ENCODE measurements around the gene PLAC1. TPM values are rescaled to one million over a fixed set of nuclear protein-coding genes. Genes with fewer than 3 reads are reported as not detected.

Gene PLAC1
- total and polyA plus RNA-seq, 7 donors: 0.06 to 1.4 TPM; not detected in 5

GRCh38 chrX:134636851-134637250, 21.4 kb downstream of the PLAC1 start:
- 76 to 86% methylated on average over 5 of the region's 5 CpGs for WGBS, 2 donors
- intact Hi-C loops (cut with DNase I): no loop called here
- H3K27ac ChIP-seq: no peak overlapping the region
- no peak for DNase-seq
- no peaks in the 10 kb centered on the region for H3K36me3 ChIP-seq
- no peak overlapping the region for H3K4me3 ChIP-seq
- H3K27me3 ChIP-seq: no peaks in the 10 kb centered on the region
- H3K4me1 ChIP-seq: no peaks in the 10 kb centered on the region
- no peaks in the 10 kb centered on the region for H3K9me3 ChIP-seq
- TF ChIP-seq POLR2A (IDR thresholded peaks at IDR 0.05) (no peak), CTCF (IDR thresholded peaks at IDR 0.05) (no peak), EP300 (IDR thresholded peaks at IDR 0.05) (no peak), POLR2AphosphoS5 (IDR thresholded peaks at IDR 0.05) (no peak)

DNA sequence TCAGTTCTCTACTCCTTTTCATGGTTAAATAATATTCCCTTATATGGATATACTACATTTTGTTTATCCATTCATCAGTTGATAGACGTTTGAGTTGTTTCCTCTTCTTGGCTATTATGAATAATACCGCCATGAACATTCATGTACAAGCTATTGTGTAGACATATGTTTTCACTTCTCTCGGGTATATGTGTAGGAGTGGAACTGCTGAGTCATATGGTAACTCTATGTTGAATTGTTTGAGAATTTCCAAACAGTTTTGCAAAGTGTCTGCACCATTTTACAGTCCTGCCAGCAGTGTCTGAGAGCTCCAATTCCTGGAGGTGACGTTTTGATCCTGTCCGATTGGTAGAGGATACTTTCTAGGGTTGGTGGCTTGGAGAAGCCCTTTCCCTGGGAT, 23.6 kb downstream of the PLAC1 start:
- H3K27ac ChIP-seq: no peak overlapping the region
- no peak for DNase-seq
- WGBS, 2 donors: 59 to 61% methylated on average over 5 of the region's 5 CpGs
- no peak overlapping the region for H3K4me3 ChIP-seq
- H3K4me1 ChIP-seq: no peaks in the 10 kb centered on the region
- no peaks in the 10 kb centered on the region for H3K9me3 ChIP-seq
- intact Hi-C loops (cut with DNase I): no loop called here
- TF ChIP-seq CTCF (IDR thresholded peaks at IDR 0.05) (no peak), POLR2A (IDR thresholded peaks at IDR 0.05) (no peak), POLR2AphosphoS5 (IDR thresholded peaks at IDR 0.05) (no peak), EP300 (IDR thresholded peaks at IDR 0.05) (no peak)
- H3K27me3 ChIP-seq: no peaks in the 10 kb centered on the region
- H3K36me3 ChIP-seq: no peaks in the 10 kb centered on the region

DNA sequence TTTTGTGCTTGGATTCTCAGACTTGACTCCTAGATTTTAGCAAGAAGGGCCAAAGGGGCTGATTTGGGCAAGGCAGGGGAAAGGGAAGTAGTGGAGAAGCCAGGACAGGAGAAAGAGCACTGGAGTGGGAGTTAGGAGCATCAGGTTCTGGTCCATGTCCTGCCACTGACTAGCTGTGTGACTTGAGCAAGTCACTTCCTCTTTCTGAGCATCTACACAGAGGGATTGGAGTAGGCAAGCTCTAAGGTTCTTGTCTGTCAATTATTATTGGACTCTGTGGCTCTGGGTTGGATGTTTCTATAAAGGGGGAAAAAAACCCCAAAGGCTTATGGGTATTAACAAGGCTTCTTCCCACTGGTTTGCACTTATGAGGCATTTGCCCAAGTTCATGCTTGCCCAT, 24.4 kb downstream of the PLAC1 start:
- no peak for TF ChIP-seq CTCF (IDR thresholded peaks at IDR 0.05)
- no peak for TF ChIP-seq EP300 (IDR thresholded peaks at IDR 0.05)
- no peak for TF ChIP-seq POLR2A (IDR thresholded peaks at IDR 0.05)
- no peak for TF ChIP-seq POLR2AphosphoS5 (IDR thresholded peaks at IDR 0.05)
- H3K36me3 ChIP-seq: no peaks in the 10 kb centered on the region
- no peak for DNase-seq
- no peaks in the 10 kb centered on the region for H3K9me3 ChIP-seq
- H3K27ac ChIP-seq: no peak overlapping the region
- intact Hi-C loops (cut with DNase I): no loop called here
- no peak overlapping the region for H3K4me3 ChIP-seq
- no peaks in the 10 kb centered on the region for H3K4me1 ChIP-seq
- H3K27me3 ChIP-seq: no peaks in the 10 kb centered on the region

DNA sequence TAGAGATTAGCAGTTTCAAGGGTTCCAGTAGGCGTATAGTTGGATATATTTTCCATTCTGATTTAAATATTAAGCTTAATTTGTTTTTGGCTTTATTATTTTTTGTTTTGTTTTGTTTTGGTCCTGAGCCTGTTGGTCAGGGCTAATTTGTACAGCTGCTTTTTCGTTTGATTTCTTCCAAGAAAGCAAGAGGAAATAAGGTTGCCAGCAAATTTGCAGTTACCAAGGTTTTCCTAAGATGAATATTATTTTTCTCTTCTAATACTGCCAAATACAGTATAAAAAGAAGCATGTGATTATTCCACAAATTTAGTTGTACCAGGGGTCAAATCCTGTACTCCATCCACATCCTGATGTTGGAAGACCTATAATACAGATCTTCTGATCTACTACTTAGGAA, 24.9 kb downstream of the PLAC1 start:
- Histone ChIP-seq H3K9me3 (no peaks in the 10 kb centered on the region), H3K4me1 (no peaks in the 10 kb centered on the region), H3K36me3 (no peaks in the 10 kb centered on the region), H3K27me3 (no peaks in the 10 kb centered on the region), H3K27ac (no peak overlapping the region), H3K4me3 (no peak overlapping the region)
- intact Hi-C loops (cut with DNase I): no loop called here
- no peak for DNase-seq
- WGBS, 2 donors: 42 to 63% methylated on average over 2 of the region's 2 CpGs
- TF ChIP-seq CTCF (IDR thresholded peaks at IDR 0.05) (no peak), POLR2AphosphoS5 (IDR thresholded peaks at IDR 0.05) (no peak), POLR2A (IDR thresholded peaks at IDR 0.05) (no peak), EP300 (IDR thresholded peaks at IDR 0.05) (no peak)

DNA sequence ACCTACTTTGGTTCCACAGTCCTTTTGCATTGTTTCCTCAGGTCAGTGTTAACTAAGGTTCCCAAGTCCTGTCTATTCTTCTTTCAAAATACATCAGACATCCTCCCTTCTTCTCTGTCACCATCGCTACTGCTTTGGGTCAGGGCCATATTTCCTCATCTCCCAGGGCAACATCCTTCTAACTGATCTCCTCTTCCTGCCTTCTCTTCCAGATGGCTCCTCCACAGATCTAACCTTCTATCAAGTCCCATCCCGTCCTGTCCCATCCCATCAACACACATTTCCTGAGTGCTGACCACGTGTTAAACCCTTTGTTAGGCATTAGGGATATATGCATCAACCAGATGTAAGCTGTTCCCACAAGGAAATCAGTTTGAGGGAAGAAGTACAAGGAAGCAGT, 25.9 kb downstream of the PLAC1 start:
- TF ChIP-seq CTCF (IDR thresholded peaks at IDR 0.05) (no peak), POLR2AphosphoS5 (IDR thresholded peaks at IDR 0.05) (no peak), EP300 (IDR thresholded peaks at IDR 0.05) (no peak), POLR2A (IDR thresholded peaks at IDR 0.05) (no peak)
- intact Hi-C loops (cut with DNase I): no loop called here
- Histone ChIP-seq H3K4me3 (no peak overlapping the region), H3K27me3 (no peaks in the 10 kb centered on the region), H3K36me3 (no peaks in the 10 kb centered on the region), H3K4me1 (no peaks in the 10 kb centered on the region), H3K9me3 (no peaks in the 10 kb centered on the region), H3K27ac (no peak overlapping the region)
- 63 to 81% methylated on average over 3 of the region's 3 CpGs for WGBS, 2 donors
- no peak for DNase-seq
